HepG2 (cell line): Measurements from ENCODE around the gene SPTAN1. TPM values are rescaled to one million over a fixed set of nuclear protein-coding genes. Genes with fewer than 3 reads are reported as not detected.

Experiments
- BRCA1 ChIP-seq: sonication (generic); formaldehyde crosslinking; IDR thresholded peaks from 2 replicates; pipeline ENCODE4 v1.4.0; 2020; ENCODE audit warnings: missing genetic modification reagents
- JUN ChIP-seq: sonication (generic); formaldehyde crosslinking; IDR thresholded peaks from 2 replicates; pipeline ENCODE4 v1.4.0; 2020; ENCODE audit warnings: mild to moderate bottlenecking, missing genetic modification reagents
- KDM2A ChIP-seq: sonication (generic); formaldehyde crosslinking; IDR thresholded peaks from 2 replicates; pipeline ENCODE4 v1.4.0; 2020; ENCODE audit warnings: low read depth, missing genetic modification reagents, borderline replicate concordance
- KLF11 ChIP-seq: IDR thresholded peaks from 2 replicates; pipeline ENCODE4 v1.6.1; 2016; ENCODE audit warnings: missing compliant biosample characterization
- MAF1 ChIP-seq: sonication (generic); formaldehyde crosslinking; IDR thresholded peaks from 2 replicates; pipeline ENCODE4 v1.5.0; 2020; ENCODE audit warnings: missing genetic modification reagents, borderline replicate concordance
- MTA3 ChIP-seq: sonication (generic); formaldehyde crosslinking; IDR thresholded peaks from 2 replicates; pipeline ENCODE4 v1.4.0; 2020; ENCODE audit warnings: missing genetic modification reagents
- PAF1 ChIP-seq: IDR thresholded peaks from 2 replicates; pipeline ENCODE4 v1.6.1; 2016; ENCODE audit warnings: missing genetic modification reagents, missing compliant biosample characterization
- SP5 ChIP-seq: IDR thresholded peaks from 2 replicates; pipeline ENCODE4 v1.6.1; 2016; ENCODE audit warnings: low read depth, borderline replicate concordance
- SRSF1 ChIP-seq: fragments of 200-400 bp; formaldehyde crosslinking; optimal IDR thresholded peaks from 2 replicates; pipeline ENCODE3; 2017; ENCODE audit warnings: mild to moderate bottlenecking, low read depth, low read length, moderate library complexity
- TCF12 ChIP-seq, 2 experiments: fragments of 450-650 bp in 1 of 2; sonication (generic) in 1 of 2; formaldehyde crosslinking in 1 of 2; IDR thresholded peaks; 2 replicates each; pipeline versions ENCODE4 v1.6.1 to v1.8.0; 2017 to 2022; ENCODE audit warnings: antibody characterized with exemption in 1 of 2, mild to moderate bottlenecking in 1 of 2, missing genetic modification reagents in 1 of 2, moderate library complexity in 1 of 2
- ZNF207 ChIP-seq: fragments of 450-650 bp; IDR thresholded peaks from 2 replicates; pipeline ENCODE4 v1.6.1; 2016; ENCODE audit warnings: antibody characterized with exemption, borderline replicate concordance
- ZNF343 ChIP-seq: sonication (generic); formaldehyde crosslinking; IDR thresholded peaks from 2 replicates; pipeline ENCODE4 v1.4.0; 2020; ENCODE audit warnings: mild to moderate bottlenecking, missing genetic modification reagents
- ZNF788 ChIP-seq: sonication (generic); formaldehyde crosslinking; IDR thresholded peaks from 2 replicates; pipeline ENCODE4 v1.5.0; 2020; ENCODE audit warnings: mild to moderate bottlenecking, missing genetic modification reagents, borderline replicate concordance
- polyA plus RNA-seq, 8 experiments: library from polyadenylated mRNA; depleted of rRNA in 3 of 8; stranded (reverse) in 7 of 8; unstranded in 1 of 8; fragments of >200 nt; fragmentation: Illumina TruSeq in 4 of 8; extraction: Trizol in 4 of 8; gene quantifications; 2 replicates each; pipeline versions ENCODE4 v1.2.1 to v1.2.3, GENCODE V29; 2011 to 2016; ENCODE audit warnings: low read depth in 4 of 8, missing spikeins in 1 of 8, mixed read lengths in 1 of 8; ENCODE audit not compliant: insufficient read depth in 1 of 8
- total RNA-seq, 5 experiments: library from RNA; depleted of rRNA; stranded (reverse); fragments of >200 nt; fragmentation: Illumina TruSeq; extraction: Trizol; gene quantifications; 2 replicates each; pipeline ENCODE4 v1.2.3, GENCODE V29; 2016; ENCODE audit warnings: low read depth in 1 of 5
- TF ChIP-seq, protein P1 (sequence below): sonication (generic); formaldehyde crosslinking; IDR thresholded peaks from 2 replicates; pipeline ENCODE4 v1.4.0; 2020; ENCODE audit warnings: missing genetic modification reagents
- TF ChIP-seq, protein P2 (sequence below): IDR thresholded peaks from 2 replicates; pipeline ENCODE4 v1.6.1; 2016; ENCODE audit warnings: low read depth, missing genetic modification reagents, missing compliant biosample characterization
- TF ChIP-seq, protein P3 (sequence below): IDR thresholded peaks from 2 replicates; pipeline ENCODE4 v1.6.1; 2016; ENCODE audit warnings: low read depth, borderline replicate concordance
- TF ChIP-seq, protein P4 (sequence below): IDR thresholded peaks from 2 replicates; pipeline ENCODE4 v1.6.1; 2016; ENCODE audit warnings: low read depth, control low read depth

The SPTAN1 gene
- total and polyA plus RNA-seq, 2 of the 13 experiments (the other 11 are each of a cell fraction or from before 2014, with no cell fraction given), result 106 to 111 TPM

DNA sequence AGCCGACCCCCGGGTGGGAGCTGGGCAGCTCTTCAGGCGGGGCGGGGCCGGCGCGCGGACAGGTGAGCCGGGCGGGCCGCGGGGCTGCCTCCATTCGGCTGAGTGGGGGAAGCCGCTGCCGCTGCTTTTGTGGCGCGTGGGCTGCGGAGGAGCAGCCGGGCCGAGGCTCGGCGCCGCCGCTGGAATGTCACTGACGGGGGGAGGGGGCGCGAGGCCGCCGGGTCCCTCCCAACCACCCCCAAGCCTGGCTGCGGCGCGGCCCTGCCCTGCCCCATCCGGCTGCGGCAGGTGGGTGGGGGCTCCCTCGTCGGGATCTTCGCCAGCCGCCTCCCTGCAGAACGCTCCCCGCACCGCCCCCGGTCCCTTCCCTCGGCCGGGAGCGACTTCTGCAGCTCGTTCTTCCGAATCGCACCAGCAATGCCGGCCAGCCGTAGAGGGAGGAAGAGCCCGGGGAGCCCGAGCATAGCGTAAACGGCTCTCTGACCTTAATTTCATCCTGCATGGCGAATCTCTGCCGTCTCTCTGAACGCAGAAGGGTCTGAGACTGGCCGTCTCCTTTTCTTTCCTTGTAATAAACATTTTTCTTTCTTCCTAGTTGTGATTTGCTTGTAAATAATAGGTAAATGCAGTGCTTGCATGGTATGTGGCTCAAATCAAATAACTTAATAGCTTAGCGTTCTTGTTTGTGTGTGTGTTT lies 505 bp downstream of the SPTAN1 start (continued):
- TF ChIP-seq PAF1 (no peak), KDM2A (CRISPR knock-in tag) (0 out of 2 replicates have a peak, but pooled peaks have one; percentile 37), TCF12 (IDR thresholded peaks at IDR 0.05) (no peak), TCF12 (CRISPR knock-in tag; IDR thresholded peaks at IDR 0.05) (no peak; the same call in 1 of the 2 replicates), MTA3 (CRISPR knock-in tag) (no peak), SP5 (CRISPR knock-in tag) (no peak), KLF11 (CRISPR knock-in tag) (no peak), ZNF207 (no peak), SRSF1 (no peak), ZNF788 (peak; percentile 64; the same call in 1 of the 2 replicates), BRCA1 (no peak), MAF1 (CRISPR knock-in tag) (no peak), JUN (CRISPR knock-in tag) (no peak), ZNF343 (CRISPR knock-in tag) (no peak)
- TF ChIP-seq, protein P1, sequence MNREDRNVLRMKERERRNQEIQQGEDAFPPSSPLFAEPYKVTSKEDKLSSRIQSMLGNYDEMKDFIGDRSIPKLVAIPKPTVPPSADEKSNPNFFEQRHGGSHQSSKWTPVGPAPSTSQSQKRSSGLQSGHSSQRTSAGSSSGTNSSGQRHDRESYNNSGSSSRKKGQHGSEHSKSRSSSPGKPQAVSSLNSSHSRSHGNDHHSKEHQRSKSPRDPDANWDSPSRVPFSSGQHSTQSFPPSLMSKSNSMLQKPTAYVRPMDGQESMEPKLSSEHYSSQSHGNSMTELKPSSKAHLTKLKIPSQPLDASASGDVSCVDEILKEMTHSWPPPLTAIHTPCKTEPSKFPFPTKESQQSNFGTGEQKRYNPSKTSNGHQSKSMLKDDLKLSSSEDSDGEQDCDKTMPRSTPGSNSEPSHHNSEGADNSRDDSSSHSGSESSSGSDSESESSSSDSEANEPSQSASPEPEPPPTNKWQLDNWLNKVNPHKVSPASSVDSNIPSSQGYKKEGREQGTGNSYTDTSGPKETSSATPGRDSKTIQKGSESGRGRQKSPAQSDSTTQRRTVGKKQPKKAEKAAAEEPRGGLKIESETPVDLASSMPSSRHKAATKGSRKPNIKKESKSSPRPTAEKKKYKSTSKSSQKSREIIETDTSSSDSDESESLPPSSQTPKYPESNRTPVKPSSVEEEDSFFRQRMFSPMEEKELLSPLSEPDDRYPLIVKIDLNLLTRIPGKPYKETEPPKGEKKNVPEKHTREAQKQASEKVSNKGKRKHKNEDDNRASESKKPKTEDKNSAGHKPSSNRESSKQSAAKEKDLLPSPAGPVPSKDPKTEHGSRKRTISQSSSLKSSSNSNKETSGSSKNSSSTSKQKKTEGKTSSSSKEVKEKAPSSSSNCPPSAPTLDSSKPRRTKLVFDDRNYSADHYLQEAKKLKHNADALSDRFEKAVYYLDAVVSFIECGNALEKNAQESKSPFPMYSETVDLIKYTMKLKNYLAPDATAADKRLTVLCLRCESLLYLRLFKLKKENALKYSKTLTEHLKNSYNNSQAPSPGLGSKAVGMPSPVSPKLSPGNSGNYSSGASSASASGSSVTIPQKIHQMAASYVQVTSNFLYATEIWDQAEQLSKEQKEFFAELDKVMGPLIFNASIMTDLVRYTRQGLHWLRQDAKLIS (CRISPR knock-in tag), result no peak
- TF ChIP-seq, protein P2, sequence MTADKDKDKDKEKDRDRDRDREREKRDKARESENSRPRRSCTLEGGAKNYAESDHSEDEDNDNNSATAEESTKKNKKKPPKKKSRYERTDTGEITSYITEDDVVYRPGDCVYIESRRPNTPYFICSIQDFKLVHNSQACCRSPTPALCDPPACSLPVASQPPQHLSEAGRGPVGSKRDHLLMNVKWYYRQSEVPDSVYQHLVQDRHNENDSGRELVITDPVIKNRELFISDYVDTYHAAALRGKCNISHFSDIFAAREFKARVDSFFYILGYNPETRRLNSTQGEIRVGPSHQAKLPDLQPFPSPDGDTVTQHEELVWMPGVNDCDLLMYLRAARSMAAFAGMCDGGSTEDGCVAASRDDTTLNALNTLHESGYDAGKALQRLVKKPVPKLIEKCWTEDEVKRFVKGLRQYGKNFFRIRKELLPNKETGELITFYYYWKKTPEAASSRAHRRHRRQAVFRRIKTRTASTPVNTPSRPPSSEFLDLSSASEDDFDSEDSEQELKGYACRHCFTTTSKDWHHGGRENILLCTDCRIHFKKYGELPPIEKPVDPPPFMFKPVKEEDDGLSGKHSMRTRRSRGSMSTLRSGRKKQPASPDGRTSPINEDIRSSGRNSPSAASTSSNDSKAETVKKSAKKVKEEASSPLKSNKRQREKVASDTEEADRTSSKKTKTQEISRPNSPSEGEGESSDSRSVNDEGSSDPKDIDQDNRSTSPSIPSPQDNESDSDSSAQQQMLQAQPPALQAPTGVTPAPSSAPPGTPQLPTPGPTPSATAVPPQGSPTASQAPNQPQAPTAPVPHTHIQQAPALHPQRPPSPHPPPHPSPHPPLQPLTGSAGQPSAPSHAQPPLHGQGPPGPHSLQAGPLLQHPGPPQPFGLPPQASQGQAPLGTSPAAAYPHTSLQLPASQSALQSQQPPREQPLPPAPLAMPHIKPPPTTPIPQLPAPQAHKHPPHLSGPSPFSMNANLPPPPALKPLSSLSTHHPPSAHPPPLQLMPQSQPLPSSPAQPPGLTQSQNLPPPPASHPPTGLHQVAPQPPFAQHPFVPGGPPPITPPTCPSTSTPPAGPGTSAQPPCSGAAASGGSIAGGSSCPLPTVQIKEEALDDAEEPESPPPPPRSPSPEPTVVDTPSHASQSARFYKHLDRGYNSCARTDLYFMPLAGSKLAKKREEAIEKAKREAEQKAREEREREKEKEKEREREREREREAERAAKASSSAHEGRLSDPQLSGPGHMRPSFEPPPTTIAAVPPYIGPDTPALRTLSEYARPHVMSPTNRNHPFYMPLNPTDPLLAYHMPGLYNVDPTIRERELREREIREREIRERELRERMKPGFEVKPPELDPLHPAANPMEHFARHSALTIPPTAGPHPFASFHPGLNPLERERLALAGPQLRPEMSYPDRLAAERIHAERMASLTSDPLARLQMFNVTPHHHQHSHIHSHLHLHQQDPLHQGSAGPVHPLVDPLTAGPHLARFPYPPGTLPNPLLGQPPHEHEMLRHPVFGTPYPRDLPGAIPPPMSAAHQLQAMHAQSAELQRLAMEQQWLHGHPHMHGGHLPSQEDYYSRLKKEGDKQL (CRISPR knock-in tag), result no peak
- TF ChIP-seq, protein P3, sequence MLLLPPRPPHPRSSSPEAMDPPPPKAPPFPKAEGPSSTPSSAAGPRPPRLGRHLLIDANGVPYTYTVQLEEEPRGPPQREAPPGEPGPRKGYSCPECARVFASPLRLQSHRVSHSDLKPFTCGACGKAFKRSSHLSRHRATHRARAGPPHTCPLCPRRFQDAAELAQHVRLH (CRISPR knock-in tag), result no peak
- TF ChIP-seq, protein P4, sequence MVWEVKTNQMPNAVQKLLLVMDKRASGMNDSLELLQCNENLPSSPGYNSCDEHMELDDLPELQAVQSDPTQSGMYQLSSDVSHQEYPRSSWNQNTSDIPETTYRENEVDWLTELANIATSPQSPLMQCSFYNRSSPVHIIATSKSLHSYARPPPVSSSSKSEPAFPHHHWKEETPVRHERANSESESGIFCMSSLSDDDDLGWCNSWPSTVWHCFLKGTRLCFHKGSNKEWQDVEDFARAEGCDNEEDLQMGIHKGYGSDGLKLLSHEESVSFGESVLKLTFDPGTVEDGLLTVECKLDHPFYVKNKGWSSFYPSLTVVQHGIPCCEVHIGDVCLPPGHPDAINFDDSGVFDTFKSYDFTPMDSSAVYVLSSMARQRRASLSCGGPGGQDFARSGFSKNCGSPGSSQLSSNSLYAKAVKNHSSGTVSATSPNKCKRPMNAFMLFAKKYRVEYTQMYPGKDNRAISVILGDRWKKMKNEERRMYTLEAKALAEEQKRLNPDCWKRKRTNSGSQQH, result 0 out of 2 replicates have a peak, but pooled peaks have one; percentile 44
